HG03439 (cell line): ENCODE results near the gene CWC15.
"Not testable (repeated sequence)": the region's sequence is repeated elsewhere in the genome, so short reads cannot be mapped to it uniquely, and the experiment has no call there.

ENCODE experiments used
- ATAC-seq: cut with Tn5 transposase; IDR thresholded peaks from one replicate; pipeline ENCODE4 v1.9.1; 2021; ENCODE audit warnings: mild to moderate bottlenecking, moderate library complexity; ENCODE audit not compliant: unreplicated experiment

CWC15 gene

GRCh38 chr11:94956963-94957362, 16.4 kb downstream of the CWC15 start:
- no peak for ATAC-seq

GRCh38 chr11:94954753-94955152, 18.6 kb downstream of the CWC15 start:
- ATAC-seq = no peak

- ATAC-seq = no peak
These were observed 25.2 kb downstream of the CWC15 start for GRCh38 chr11:94948070-94948617.

- ATAC-seq = no peak
These were observed 26.5 kb downstream of the CWC15 start for GRCh38 chr11:94946812-94947211.

GRCh38 chr11:94941131-94941530, 32.2 kb downstream of the CWC15 start:
- ATAC-seq = no peak

GRCh38 chr11:94939346-94939745, 34.0 kb downstream of the CWC15 start:
- no peak for ATAC-seq

GRCh38 chr11:94938095-94939055, 35.0 kb downstream of the CWC15 start:
- ATAC-seq = no peak

GRCh38 chr11:94934846-94935245, 38.5 kb downstream of the CWC15 start:
- no peak for ATAC-seq

- no peak for ATAC-seq
These were observed 39.0 kb downstream of the CWC15 start for GRCh38 chr11:94934362-94934761.

- no peak for ATAC-seq
These were observed 39.9 kb downstream of the CWC15 start for GRCh38 chr11:94933223-94934130.

GRCh38 chr11:94932503-94932902, 40.9 kb downstream of the CWC15 start:
- ATAC-seq = no peak

- not testable (repeated sequence) for ATAC-seq
These were observed 41.3 kb downstream of the CWC15 start for GRCh38 chr11:94932072-94932471.

- ATAC-seq = no peak
These were observed 45.0 kb downstream of the CWC15 start for GRCh38 chr11:94928117-94928990.

GRCh38 chr11:94926698-94927237, 46.6 kb downstream of the CWC15 start:
- no peak for ATAC-seq

GRCh38 chr11:94926271-94926625, 47.1 kb downstream of the CWC15 start:
- ATAC-seq = no peak

GRCh38 chr11:94925422-94926270, 47.7 kb downstream of the CWC15 start:
- no peak for ATAC-seq

- no peak for ATAC-seq
These were observed 48.7 kb downstream of the CWC15 start for GRCh38 chr11:94924612-94925011.

GRCh38 chr11:94924171-94924572, 49.2 kb downstream of the CWC15 start:
- ATAC-seq = no peak

- ATAC-seq = no peak
These were observed 50.4 kb downstream of the CWC15 start for GRCh38 chr11:94923004-94923334.
